ENCODE data around the gene SNX1.

Gene SNX1

GRCh38 chr15:64187396-64188191, 91.8 kb downstream of the SNX1 start:
- no peak overlapping the region for H3K4me3 ChIP-seq (ENCODE audit: low read depth, low read length)
- TF ChIP-seq, protein P1, sequence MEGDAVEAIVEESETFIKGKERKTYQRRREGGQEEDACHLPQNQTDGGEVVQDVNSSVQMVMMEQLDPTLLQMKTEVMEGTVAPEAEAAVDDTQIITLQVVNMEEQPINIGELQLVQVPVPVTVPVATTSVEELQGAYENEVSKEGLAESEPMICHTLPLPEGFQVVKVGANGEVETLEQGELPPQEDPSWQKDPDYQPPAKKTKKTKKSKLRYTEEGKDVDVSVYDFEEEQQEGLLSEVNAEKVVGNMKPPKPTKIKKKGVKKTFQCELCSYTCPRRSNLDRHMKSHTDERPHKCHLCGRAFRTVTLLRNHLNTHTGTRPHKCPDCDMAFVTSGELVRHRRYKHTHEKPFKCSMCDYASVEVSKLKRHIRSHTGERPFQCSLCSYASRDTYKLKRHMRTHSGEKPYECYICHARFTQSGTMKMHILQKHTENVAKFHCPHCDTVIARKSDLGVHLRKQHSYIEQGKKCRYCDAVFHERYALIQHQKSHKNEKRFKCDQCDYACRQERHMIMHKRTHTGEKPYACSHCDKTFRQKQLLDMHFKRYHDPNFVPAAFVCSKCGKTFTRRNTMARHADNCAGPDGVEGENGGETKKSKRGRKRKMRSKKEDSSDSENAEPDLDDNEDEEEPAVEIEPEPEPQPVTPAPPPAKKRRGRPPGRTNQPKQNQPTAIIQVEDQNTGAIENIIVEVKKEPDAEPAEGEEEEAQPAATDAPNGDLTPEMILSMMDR (IDR thresholded peaks at IDR 0.05; ENCODE audit: low read depth, low read length), result no peak

Data from WI38 (cell line).